ENCODE results near the gene SPAG5.

Gene SPAG5

GRCh38 chr17:28532050-28532960 lies 66.5 kb downstream of the SPAG5 start:
- no peak overlapping the region for H3K27ac ChIP-seq (ENCODE audit: insufficient read depth, low read depth, low read length, poor library complexity, severe bottlenecking)
- H3K4me1 ChIP-seq (ENCODE audit: control insufficient read depth, insufficient read depth, low read length), result peaks cover 19% of the 10 kb centered on the region
- H3K9me3 ChIP-seq (ENCODE audit: control insufficient read depth, low read length), result no peaks in the 10 kb centered on the region
- no peak overlapping the region for H3K4me3 ChIP-seq (ENCODE audit: insufficient read depth, low read depth, low read length)
- no peaks in the 10 kb centered on the region for H3K36me3 ChIP-seq (ENCODE audit: control insufficient read depth, insufficient read depth, low read length)
- no peaks in the 10 kb centered on the region for H3K27me3 ChIP-seq (ENCODE audit: control insufficient read depth, insufficient read depth, low read length, poor library complexity, severe bottlenecking)
- WGBS, 2 experiments, result 80 to 83% methylated on average over 7 of the region's 7 CpGs

- Histone ChIP-seq H3K27ac (ENCODE audit: insufficient read depth, low read depth, low read length, poor library complexity, severe bottlenecking) (no peak overlapping the region), H3K36me3 (ENCODE audit: control insufficient read depth, insufficient read depth, low read length) (no peaks in the 10 kb centered on the region), H3K4me3 (ENCODE audit: insufficient read depth, low read depth, low read length) (no peak overlapping the region), H3K4me1 (ENCODE audit: control insufficient read depth, insufficient read depth, low read length) (peaks cover 19% of the 10 kb centered on the region), H3K9me3 (ENCODE audit: control insufficient read depth, low read length) (no peaks in the 10 kb centered on the region), H3K27me3 (ENCODE audit: control insufficient read depth, insufficient read depth, low read length, poor library complexity, severe bottlenecking) (no peaks in the 10 kb centered on the region)
- 82% methylated on average over 7 of the region's 7 CpGs for WGBS, 2 experiments
These were observed 67.9 kb downstream of the SPAG5 start for GRCh38 chr17:28530926-28531325.

GRCh38 chr17:28530250-28530649 lies 68.6 kb downstream of the SPAG5 start:
- no peak overlapping the region for H3K4me3 ChIP-seq (ENCODE audit: insufficient read depth, low read depth, low read length)
- no peaks in the 10 kb centered on the region for H3K27me3 ChIP-seq (ENCODE audit: control insufficient read depth, insufficient read depth, low read length, poor library complexity, severe bottlenecking)
- H3K36me3 ChIP-seq (ENCODE audit: control insufficient read depth, insufficient read depth, low read length), result no peaks in the 10 kb centered on the region
- H3K4me1 ChIP-seq (ENCODE audit: control insufficient read depth, insufficient read depth, low read length), result peaks cover 19% of the 10 kb centered on the region
- no peak overlapping the region for H3K27ac ChIP-seq (ENCODE audit: insufficient read depth, low read depth, low read length, poor library complexity, severe bottlenecking)
- WGBS, 2 experiments, result 91 to 92% methylated on average over 4 of the region's 4 CpGs
- no peaks in the 10 kb centered on the region for H3K9me3 ChIP-seq (ENCODE audit: control insufficient read depth, low read length)

GRCh38 chr17:28529013-28529400 lies 69.8 kb downstream of the SPAG5 start:
- H3K36me3 ChIP-seq (ENCODE audit: control insufficient read depth, insufficient read depth, low read length), result no peaks in the 10 kb centered on the region
- no peaks in the 10 kb centered on the region for H3K27me3 ChIP-seq (ENCODE audit: control insufficient read depth, insufficient read depth, low read length, poor library complexity, severe bottlenecking)
- no peaks in the 10 kb centered on the region for H3K9me3 ChIP-seq (ENCODE audit: control insufficient read depth, low read length)
- H3K4me3 ChIP-seq (ENCODE audit: insufficient read depth, low read depth, low read length), result no peak overlapping the region
- no peak overlapping the region for H3K27ac ChIP-seq (ENCODE audit: insufficient read depth, low read depth, low read length, poor library complexity, severe bottlenecking)
- 84 to 86% methylated on average over 3 of the region's 3 CpGs for WGBS, 2 experiments
- H3K4me1 ChIP-seq (ENCODE audit: control insufficient read depth, insufficient read depth, low read length), result peaks cover 19% of the 10 kb centered on the region

GRCh38 chr17:28528327-28529012 lies 70.4 kb downstream of the SPAG5 start:
- 63 to 66% methylated on average over 9 of the region's 9 CpGs for WGBS, 2 experiments

GRCh38 chr17:28527859-28528258 lies 71.0 kb downstream of the SPAG5 start:
- 93 to 94% methylated on average over 2 of the region's 2 CpGs for WGBS, 2 experiments
- no peak overlapping the region for H3K4me3 ChIP-seq (ENCODE audit: insufficient read depth, low read depth, low read length)
- H3K27ac ChIP-seq (ENCODE audit: insufficient read depth, low read depth, low read length, poor library complexity, severe bottlenecking), result no peak overlapping the region
- H3K9me3 ChIP-seq (ENCODE audit: control insufficient read depth, low read length), result no peaks in the 10 kb centered on the region
- H3K4me1 ChIP-seq (ENCODE audit: control insufficient read depth, insufficient read depth, low read length), result peaks cover 17% of the 10 kb centered on the region
- H3K27me3 ChIP-seq (ENCODE audit: control insufficient read depth, insufficient read depth, low read length, poor library complexity, severe bottlenecking), result no peaks in the 10 kb centered on the region
- H3K36me3 ChIP-seq (ENCODE audit: control insufficient read depth, insufficient read depth, low read length), result no peaks in the 10 kb centered on the region

More at GRCh38 chr17:28528327-28529012, 70.4 kb downstream of the SPAG5 start:
- Histone ChIP-seq H3K4me1 (ENCODE audit: control insufficient read depth, insufficient read depth, low read length) (peaks cover 19% of the 10 kb centered on the region), H3K27me3 (ENCODE audit: control insufficient read depth, insufficient read depth, low read length, poor library complexity, severe bottlenecking) (no peaks in the 10 kb centered on the region), H3K9me3 (ENCODE audit: control insufficient read depth, low read length) (no peaks in the 10 kb centered on the region), H3K36me3 (ENCODE audit: control insufficient read depth, insufficient read depth, low read length) (no peaks in the 10 kb centered on the region), H3K4me3 (ENCODE audit: insufficient read depth, low read depth, low read length) (no peak overlapping the region), H3K27ac (ENCODE audit: insufficient read depth, low read depth, low read length, poor library complexity, severe bottlenecking) (no peak overlapping the region)
